ENCODE results near the gene MGAT1.
A peak's percentile ranks its signal among the peaks of the same experiment; 100 is the strongest.
"Not testable (repeated sequence)": the region's sequence is repeated elsewhere in the genome, so short reads cannot be mapped to it uniquely, and the experiment has no call there.

Gene MGAT1

DNA sequence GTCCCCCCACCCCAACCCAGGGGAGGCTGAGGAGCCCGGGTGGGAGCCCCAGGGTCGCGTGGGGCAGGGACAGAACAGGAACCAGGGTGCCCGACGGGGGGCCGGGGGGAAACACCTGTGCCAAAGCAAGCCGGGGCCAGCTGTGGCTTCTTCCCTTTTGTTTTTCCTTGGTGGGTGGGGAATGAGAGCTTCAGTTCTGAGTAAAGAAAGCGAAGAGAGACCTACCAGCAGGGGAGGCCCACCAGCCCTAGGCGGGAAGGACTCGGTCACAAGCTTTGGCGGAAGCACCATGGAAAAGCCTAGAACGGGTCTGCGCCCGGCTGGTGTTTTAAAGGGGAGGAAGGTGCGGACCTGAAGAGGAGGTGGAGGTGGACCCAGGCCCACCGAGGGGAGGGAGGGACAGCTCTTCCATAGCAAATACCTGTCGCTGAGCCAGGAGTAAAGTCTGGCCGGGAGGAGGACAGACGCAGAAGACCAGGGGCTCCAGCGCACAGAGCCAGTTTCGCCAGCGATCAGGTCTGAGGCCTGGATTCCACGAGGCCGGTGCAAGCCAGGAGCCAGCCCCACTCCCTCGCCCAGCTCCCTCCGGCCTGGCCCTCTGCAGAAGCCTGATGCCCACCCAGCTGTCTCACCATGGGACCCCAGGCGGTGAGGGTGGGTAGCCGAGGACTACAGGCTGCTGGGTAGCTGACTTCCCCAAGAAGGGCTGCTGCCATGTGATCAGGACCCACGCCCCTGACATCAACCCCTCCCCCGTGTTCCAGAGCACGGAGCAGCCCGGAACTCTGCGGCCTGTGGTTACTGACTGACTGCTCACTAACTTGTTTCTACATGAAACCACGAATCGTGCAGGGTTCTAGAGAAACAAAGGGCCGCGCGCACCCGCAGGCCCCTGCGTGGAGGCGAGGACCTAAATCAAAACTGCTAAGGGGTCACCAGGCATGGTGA lies 849 bp upstream of the MGAT1 start:
- peak; percentile 83 for DNase-seq

GRCh38 chr5:180801596-180802324 lies 846 bp downstream of the MGAT1 start:
- no peak for DNase-seq

DNA sequence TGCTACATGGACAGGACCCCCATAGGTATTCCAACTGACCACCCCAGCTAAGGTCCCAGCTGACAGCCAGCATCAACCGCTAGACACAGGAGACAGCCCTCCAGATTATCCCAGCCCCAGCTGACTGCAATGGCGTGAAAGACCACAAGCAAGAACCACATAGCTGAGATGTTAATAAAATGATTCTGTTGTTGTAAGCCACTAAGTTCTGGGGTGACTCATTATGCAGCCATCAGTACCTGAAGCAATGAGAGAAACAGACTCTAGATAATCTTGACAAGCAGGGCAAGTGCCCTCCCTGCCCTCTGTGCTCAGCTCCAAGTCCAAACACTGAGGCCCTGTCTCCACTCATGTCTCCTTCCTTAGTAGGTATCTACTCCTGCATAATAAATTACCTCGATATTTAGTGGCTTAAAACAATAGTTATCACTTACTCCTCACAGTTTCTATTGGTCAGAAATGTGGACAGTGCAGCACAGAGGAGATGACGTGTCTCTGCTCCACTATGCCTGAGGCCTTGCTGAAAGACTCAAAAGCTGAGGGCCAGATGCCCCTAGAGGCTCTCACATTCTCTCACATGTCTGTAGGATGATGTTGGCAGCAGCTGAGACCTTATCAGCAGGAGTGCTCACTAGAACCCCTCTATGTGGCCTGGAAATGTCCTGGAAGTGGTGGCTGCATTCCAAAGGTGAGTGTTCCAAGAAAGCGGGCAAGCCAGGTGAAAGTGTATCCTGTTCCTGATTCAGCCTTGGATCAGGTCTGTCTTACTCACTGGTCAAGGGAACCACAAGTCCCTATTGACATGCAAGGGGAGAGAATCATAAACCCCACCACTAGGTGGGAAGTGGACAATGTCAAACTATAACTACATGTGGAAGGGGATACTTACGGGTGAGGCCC lies 2.5 kb downstream of the MGAT1 start:
- DNase-seq: no peak

DNA sequence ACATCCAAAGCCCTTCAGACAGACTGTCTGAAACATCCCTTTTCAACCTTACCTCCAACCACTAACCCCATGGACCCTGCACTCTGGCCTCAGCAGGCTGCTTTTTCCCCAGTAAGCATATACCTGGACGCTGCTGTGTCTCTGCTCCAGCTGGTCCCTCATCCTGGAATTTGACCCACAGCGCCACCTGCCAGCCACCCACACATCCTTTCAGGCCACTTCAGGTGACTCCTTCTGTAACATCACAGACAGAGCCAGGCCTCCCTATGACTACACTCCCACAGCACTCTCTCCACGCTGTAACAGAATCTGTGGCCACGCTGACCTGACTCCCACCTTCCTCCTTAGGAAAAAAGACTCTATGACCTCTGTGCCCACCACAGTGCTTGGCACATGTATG lies 3.4 kb downstream of the MGAT1 start:
- DNase-seq: peak; percentile 3

GRCh38 chr5:180798193-180798592 lies 4.4 kb downstream of the MGAT1 start:
- no peak for DNase-seq

- DNase-seq: no peak
Measured at GRCh38 chr5:180797256-180798192, 5.1 kb downstream of the MGAT1 start.

DNA sequence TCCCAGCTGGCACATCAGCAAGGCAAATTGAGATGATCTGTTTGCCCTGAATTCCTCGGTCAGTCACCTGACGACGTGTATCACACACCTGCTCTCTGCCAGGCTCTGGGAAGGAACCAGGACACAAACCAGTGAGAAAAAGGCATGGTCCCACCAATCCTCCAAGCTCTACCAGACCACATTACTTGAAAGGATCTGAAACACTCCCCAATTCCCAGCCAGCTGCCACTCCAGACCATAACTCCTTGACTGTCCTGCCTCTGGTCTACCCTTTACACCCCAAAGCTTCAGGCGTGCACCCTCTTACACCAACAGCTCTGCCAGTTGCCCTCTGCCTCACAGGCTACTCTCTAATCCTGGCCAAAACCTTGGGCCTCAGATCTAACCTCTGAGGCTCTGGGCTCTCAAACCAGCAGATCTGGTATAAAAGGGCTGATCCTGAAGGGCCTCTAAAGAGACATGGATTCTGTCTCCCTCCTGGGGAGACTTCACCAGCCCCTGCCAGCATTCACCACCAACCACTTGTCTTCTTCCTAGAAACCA lies 6.8 kb downstream of the MGAT1 start:
- DNase-seq: no peak

DNA sequence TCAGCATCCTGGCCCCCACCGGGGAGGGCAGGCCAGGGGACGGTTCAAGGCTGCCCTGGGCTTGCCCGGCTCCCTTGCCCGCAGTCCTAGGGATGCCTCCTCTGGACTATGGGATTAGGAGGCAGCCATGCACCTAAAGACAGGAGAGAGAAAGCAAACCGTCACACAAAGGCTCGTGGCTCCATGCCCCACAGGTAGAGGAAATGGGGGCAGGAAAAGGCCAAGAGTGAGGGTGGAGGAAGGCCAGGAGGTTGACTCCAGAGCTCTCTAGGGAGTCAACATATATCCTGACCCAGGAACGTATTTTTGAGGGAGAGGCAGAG lies 9.7 kb downstream of the MGAT1 start:
- DNase-seq: no peak

DNA sequence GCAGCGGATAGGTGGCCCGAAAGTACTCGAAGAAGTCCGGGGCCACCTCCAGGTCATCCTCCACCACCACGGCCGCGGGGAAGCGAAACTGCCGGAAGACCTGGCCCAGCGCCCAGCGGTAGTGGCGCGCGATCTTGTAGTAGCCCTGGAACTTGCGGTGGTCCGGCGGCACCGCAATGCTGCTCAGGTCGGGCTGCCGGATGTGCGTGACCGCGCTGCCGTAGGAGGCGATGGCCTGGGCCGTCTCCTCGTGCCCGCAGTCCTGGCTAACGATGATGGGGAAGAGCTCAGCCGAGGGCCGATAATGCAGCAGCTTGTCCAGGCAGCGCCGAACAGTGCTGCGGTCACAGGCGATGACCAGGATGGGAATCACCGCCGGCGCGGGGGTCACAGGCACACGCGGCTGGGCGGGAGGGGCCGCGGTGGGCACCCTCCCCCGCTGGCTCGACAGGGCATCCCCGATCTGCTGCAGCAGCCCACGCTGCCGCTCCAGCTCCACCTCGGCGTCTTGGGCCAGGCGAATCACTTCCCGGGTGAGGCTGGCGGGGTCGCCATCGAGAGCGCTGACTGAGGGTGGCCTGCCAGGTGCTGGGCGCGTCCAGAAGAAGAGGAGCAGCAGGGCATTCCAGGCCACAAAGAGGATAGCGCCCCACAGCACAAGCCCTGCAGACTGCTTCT lies 10.2 kb downstream of the MGAT1 start:
- DNase-seq: no peak

DNA sequence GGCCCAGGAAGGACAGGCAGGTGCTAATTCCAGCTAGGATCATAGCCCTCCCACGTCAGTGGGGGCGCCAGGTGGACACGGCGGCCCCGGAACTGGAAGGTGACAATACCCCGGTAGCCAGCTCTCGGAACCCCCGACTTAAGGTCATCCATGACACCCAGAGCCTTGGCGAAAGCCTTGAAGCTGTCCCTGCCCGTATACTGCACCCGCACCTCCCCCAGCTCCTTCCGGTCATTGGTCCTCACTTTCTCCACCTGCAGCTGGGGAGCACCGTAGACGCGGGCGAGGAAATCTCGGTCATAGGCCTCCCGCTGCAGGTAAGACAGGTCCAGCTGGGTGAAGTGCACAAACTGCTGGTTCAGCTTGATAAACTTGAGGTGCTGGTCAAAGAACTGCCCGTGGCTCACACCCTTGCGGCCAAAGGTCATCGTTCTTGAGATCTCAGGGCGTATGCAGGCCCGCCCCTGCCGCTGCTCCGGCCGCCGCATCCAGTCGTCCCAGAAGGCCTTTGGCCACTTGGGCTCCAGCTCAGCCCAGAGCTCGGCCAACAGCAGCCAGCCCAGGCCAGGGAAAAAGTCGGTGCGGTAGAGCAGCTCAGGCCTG lies 10.9 kb downstream of the MGAT1 start:
- no peak for DNase-seq

- no peak for DNase-seq
Measured at GRCh38 chr5:180790524-180790923, 12.1 kb downstream of the MGAT1 start.

- no peak for DNase-seq
Measured at GRCh38 chr5:180790020-180790419, 12.6 kb downstream of the MGAT1 start.

GRCh38 chr5:180788651-180789410 lies 13.8 kb downstream of the MGAT1 start:
- not testable (repeated sequence) for DNase-seq

- DNase-seq: no peak
Measured at GRCh38 chr5:180787711-180788431, 14.7 kb downstream of the MGAT1 start.

DNA sequence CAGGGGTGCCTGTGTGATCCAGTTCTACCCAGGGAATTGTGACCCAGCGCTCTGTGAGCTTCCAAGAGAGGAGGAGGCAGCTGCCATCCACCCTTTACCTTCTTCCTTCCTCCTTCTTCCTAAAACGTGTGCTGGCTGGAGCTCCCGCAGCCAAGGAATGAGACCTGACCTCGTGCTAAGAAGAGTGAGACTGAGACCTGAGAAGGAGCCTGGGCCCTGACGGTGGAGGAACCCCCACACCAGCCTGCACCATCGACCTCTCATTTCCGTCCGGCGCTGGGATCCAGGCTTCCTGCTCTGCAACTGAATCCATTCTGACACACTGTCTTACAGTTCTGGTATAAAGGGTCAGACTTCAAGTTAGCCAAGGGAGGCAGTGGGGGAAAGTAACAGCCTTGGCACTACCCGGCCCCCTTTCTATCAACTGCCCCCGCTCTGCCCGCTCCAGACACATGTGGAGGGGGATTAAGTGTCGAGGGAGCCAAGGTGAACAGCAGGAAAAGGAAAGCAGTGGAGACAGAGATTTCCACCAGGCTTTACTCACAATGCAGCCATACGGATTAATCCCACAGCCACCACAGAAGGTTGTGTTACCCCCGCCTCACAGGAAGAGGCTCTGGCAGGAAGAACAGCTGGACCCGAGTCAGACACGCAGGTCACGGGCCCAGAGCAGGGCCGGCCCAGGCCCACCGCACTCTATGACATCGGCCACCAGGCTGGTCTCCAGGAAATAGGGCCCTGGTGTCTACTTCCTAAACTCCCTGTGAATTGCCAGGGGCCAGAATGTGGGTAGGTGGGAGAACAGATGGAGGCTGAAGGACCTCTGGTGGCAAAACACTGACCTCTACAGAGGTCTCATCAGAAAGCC lies 15.8 kb downstream of the MGAT1 start:
- DNase-seq: no peak

DNA sequence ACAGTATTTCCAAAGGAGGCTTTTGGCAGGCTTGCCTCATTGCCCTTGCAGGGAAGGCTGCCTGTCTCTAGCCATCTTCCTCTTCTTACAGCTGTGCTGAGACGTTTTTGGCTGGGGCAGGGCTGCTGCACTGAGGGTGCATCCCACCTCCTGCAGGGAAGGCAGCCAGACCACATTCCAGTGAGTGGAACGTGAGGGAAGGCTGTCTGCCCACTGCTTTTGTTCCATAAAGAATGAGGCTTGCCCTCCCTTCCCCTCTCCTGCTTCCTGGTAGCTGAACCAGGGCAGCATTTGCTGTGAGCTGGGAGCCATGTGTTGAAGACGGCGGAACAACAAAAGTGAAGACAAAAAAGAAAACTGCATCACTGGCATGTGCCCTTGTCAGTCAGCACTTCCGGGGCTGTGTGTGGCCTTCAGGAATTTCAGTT lies 16.8 kb downstream of the MGAT1 start:
- DNase-seq: no peak

- DNase-seq: no peak
Measured at GRCh38 chr5:180785121-180785781, 17.4 kb downstream of the MGAT1 start.
